Measurements from ENCODE around the gene SRP14.

- TF ChIP-seq, protein P1, sequence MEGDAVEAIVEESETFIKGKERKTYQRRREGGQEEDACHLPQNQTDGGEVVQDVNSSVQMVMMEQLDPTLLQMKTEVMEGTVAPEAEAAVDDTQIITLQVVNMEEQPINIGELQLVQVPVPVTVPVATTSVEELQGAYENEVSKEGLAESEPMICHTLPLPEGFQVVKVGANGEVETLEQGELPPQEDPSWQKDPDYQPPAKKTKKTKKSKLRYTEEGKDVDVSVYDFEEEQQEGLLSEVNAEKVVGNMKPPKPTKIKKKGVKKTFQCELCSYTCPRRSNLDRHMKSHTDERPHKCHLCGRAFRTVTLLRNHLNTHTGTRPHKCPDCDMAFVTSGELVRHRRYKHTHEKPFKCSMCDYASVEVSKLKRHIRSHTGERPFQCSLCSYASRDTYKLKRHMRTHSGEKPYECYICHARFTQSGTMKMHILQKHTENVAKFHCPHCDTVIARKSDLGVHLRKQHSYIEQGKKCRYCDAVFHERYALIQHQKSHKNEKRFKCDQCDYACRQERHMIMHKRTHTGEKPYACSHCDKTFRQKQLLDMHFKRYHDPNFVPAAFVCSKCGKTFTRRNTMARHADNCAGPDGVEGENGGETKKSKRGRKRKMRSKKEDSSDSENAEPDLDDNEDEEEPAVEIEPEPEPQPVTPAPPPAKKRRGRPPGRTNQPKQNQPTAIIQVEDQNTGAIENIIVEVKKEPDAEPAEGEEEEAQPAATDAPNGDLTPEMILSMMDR (IDR thresholded peaks at IDR 0.05), result no peak
- no peak for TF ChIP-seq POLR2A (IDR thresholded peaks at IDR 0.05)
Observed at GRCh38 chr15:40053079-40053830, 14.3 kb upstream of the SRP14 start.
